Mesenchymal stem cell (in vitro differentiated cells and primary cell): ENCODE results near the gene AFF1.
A peak's percentile ranks its signal among the peaks of the same experiment; 100 is the strongest.
"Not testable (repeated sequence)": the region's sequence is repeated elsewhere in the genome, so short reads cannot be mapped to it uniquely, and the experiment has no call there.

ENCODE experiments used
- DNase-seq: peaks from one replicate; pipeline ENCODE4 v3.0.0-alpha.2; 2013
- H2AFZ ChIP-seq: one replicate; pipeline ENCODE4 v1.6.1; 2013; ENCODE audit warnings: low read depth, mild to moderate bottlenecking, control low read depth, inconsistent platforms, low read length, moderate library complexity
- H2AK5ac ChIP-seq: 2 replicates; pipeline ENCODE4 v1.6.1; 2013; ENCODE audit warnings: low read length, moderate library complexity, mild to moderate bottlenecking, inconsistent platforms; ENCODE audit not compliant: severe bottlenecking
- H2BK120ac ChIP-seq: one replicate; pipeline ENCODE4 v1.6.1; 2013; ENCODE audit warnings: low read depth, mild to moderate bottlenecking, inconsistent platforms, low read length, moderate library complexity
- H2BK12ac ChIP-seq, 2 experiments: one replicate each; pipeline ENCODE4 v1.6.1; 2013; ENCODE audit warnings: inconsistent platforms in 2 of 2, low read length in 2 of 2, mild to moderate bottlenecking in 2 of 2, moderate library complexity in 2 of 2, control low read depth in 1 of 2
- H2BK15ac ChIP-seq: one replicate; pipeline ENCODE4 v1.6.1; 2013; ENCODE audit warnings: mild to moderate bottlenecking, low read depth, inconsistent platforms; ENCODE audit not compliant: poor library complexity, severe bottlenecking
- H2BK5ac ChIP-seq: 2 replicates; pipeline ENCODE4 v1.6.1; 2013; ENCODE audit warnings: low read depth, mild to moderate bottlenecking, low read length, control low read depth, inconsistent platforms; ENCODE audit not compliant: poor library complexity, severe bottlenecking
- H3K14ac ChIP-seq, 2 experiments: one replicate each; pipeline ENCODE4 v1.6.1; 2013; ENCODE audit warnings: inconsistent platforms in 2 of 2, low read length in 2 of 2, control low read depth in 1 of 2, mild to moderate bottlenecking in 1 of 2, moderate library complexity in 1 of 2
- H3K18ac ChIP-seq, 2 experiments: one replicate each; pipeline ENCODE4 v1.6.1; 2013; ENCODE audit warnings: inconsistent platforms in 2 of 2, low read length in 2 of 2, control low read depth in 1 of 2, low read depth in 1 of 2, mild to moderate bottlenecking in 1 of 2
- H3K23ac ChIP-seq, 2 experiments: one replicate each; pipeline ENCODE4 v1.6.1; 2013; ENCODE audit warnings: inconsistent platforms in 2 of 2, low read length in 2 of 2, mild to moderate bottlenecking in 2 of 2, moderate library complexity in 2 of 2, control low read depth in 1 of 2
- H3K27ac ChIP-seq: 2 replicates; pipeline ENCODE4 v1.5.1; 2013; ENCODE audit warnings: mild to moderate bottlenecking, moderate library complexity, low read length, control low read depth, inconsistent platforms; ENCODE audit not compliant: poor library complexity, severe bottlenecking
- H3K27me3 ChIP-seq, 2 experiments: 2 replicates each; pipeline versions ENCODE4 v1.6.1 to v1.7.0; 2013; ENCODE audit warnings: low read length in 2 of 2, mild to moderate bottlenecking in 2 of 2, moderate library complexity in 2 of 2, control low read depth in 1 of 2, inconsistent platforms in 1 of 2; ENCODE audit not compliant: control insufficient read depth in 1 of 2, insufficient read depth in 1 of 2
- H3K36me3 ChIP-seq, 2 experiments: 2 replicates each; pipeline versions ENCODE4 v1.6.1 to v1.7.0; 2013; ENCODE audit warnings: low read length in 2 of 2, control low read depth in 1 of 2, inconsistent platforms in 1 of 2, low read depth in 1 of 2, mild to moderate bottlenecking in 1 of 2; ENCODE audit not compliant: insufficient read depth in 2 of 2, control insufficient read depth in 1 of 2
- H3K4ac ChIP-seq, 2 experiments: one replicate each; pipeline ENCODE4 v1.6.1; 2013; ENCODE audit warnings: inconsistent platforms in 2 of 2, low read length in 2 of 2, mild to moderate bottlenecking in 2 of 2, moderate library complexity in 2 of 2, control low read depth in 1 of 2, low read depth in 1 of 2
- H3K4me1 ChIP-seq: 2 replicates; pipeline ENCODE4 v1.6.1; 2013; ENCODE audit warnings: low read depth, low read length, control low read depth; ENCODE audit not compliant: control insufficient read depth, insufficient read depth
- H3K4me2 ChIP-seq: 2 replicates; pipeline ENCODE4 v1.6.1; 2013; ENCODE audit warnings: low read length, mild to moderate bottlenecking, inconsistent platforms; ENCODE audit not compliant: poor library complexity, severe bottlenecking
- H3K4me3 ChIP-seq, 2 experiments: 2 replicates each; pipeline versions ENCODE4 v1.5.1 to v1.7.0; 2013; ENCODE audit warnings: low read length in 2 of 2, mild to moderate bottlenecking in 2 of 2, control low read depth in 1 of 2, low read depth in 1 of 2; ENCODE audit not compliant: insufficient read depth in 1 of 2
- H3K79me1 ChIP-seq: replicated peaks from 2 replicates; pipeline ENCODE4 v1.6.1; 2013; ENCODE audit warnings: mild to moderate bottlenecking, control low read depth, low read length, inconsistent platforms; ENCODE audit not compliant: poor library complexity, severe bottlenecking
- H3K9ac ChIP-seq: 2 replicates; pipeline ENCODE4 v1.7.0; 2013; ENCODE audit warnings: mild to moderate bottlenecking, low read length, moderate library complexity
- H3K9me3 ChIP-seq: 2 replicates; pipeline ENCODE4 v1.7.0; 2013; ENCODE audit warnings: mild to moderate bottlenecking, low read length; ENCODE audit not compliant: control insufficient read depth
- H4K8ac ChIP-seq: one replicate; pipeline ENCODE4 v1.6.1; 2013; ENCODE audit warnings: inconsistent platforms, mild to moderate bottlenecking, low read length, moderate library complexity
- H4K91ac ChIP-seq: one replicate; pipeline ENCODE4 v1.6.1; 2013; ENCODE audit warnings: mild to moderate bottlenecking, low read length, inconsistent platforms
- WGBS: methylation state at CpG from one replicate; pipeline ENCODE4 v1.1.7; 2013; ENCODE audit warnings: mixed read lengths; 5-methylcytosine and 5-hydroxymethylcytosine counted together

The AFF1 gene

DNA sequence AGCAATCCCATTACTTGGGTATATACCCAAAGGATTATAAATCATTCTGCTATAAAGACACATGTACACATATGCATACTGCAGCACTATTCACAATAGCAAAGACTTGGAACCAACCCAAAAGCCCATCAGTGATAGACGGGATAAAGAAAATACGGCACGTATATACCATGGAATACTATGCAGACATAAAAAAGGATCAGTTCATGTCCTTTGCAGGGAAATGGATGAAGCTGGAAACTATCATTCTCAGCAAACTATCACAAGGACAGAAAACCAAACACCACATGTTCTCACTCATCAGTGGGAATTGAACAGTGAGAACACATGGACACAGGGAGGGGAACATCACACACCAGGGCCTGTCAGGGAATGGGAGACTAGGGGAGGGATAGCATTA is 54.8 kb downstream of the AFF1 start:
- not testable (repeated sequence) for H3K4me3 ChIP-seq, H3K79me1 ChIP-seq, H3K9ac ChIP-seq, H4K91ac ChIP-seq, DNase-seq, H3K27me3 ChIP-seq, H3K4me2 ChIP-seq, H3K18ac ChIP-seq, H3K23ac ChIP-seq, H2AK5ac ChIP-seq, H3K36me3 ChIP-seq, H3K4ac ChIP-seq, H3K27ac ChIP-seq, H2BK5ac ChIP-seq, H2BK120ac ChIP-seq, H2BK15ac ChIP-seq, H3K14ac ChIP-seq, H3K9me3 ChIP-seq, H3K4me1 ChIP-seq, H2AFZ ChIP-seq, H2BK12ac ChIP-seq, H4K8ac ChIP-seq
- 100% methylated on average over 3 of the region's 3 CpGs for WGBS

DNA sequence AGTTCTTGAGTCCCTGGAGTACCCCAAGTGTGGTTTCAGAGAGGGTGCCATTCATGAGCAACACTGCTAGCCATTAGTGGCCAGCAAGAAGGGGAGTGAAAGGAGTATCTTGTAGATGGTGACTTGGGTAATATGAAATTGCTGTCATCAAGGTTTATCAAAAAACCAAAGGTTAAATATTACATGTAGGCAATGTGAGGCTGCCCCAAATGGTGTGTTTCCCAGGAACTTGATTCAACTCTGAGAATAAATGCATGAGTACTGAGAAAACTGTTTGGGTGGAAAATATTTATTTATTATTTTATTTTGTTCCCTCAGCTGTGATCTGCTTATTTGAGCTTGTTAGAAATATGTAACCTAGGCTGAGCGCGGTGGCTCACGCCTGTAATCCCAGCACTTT is 55.7 kb downstream of the AFF1 start:
- no peak overlapping the region for H4K91ac ChIP-seq
- H3K23ac ChIP-seq = no peak overlapping the region
- no peak overlapping the region for H2BK15ac ChIP-seq
- H2BK5ac ChIP-seq = no peak overlapping the region
- no peak for DNase-seq
- H4K8ac ChIP-seq = no peak overlapping the region
- H2BK12ac ChIP-seq = no peak overlapping the region
- H3K9me3 ChIP-seq = no peaks in the 10 kb centered on the region
- H3K4me3 ChIP-seq = no peak overlapping the region
- H3K27me3 ChIP-seq = no peaks in the 10 kb centered on the region
- H3K4ac ChIP-seq = no peak overlapping the region
- H3K79me1 ChIP-seq = peaks cover 9% of the 10 kb centered on the region
- no peak overlapping the region for H3K14ac ChIP-seq
- no peak overlapping the region for H2AFZ ChIP-seq
- H3K36me3 ChIP-seq = no peaks in the 10 kb centered on the region
- H2AK5ac ChIP-seq = no peak overlapping the region
- no peak overlapping the region for H2BK120ac ChIP-seq
- no peak overlapping the region for H3K18ac ChIP-seq
- H3K4me2 ChIP-seq = no peak overlapping the region
- no peak overlapping the region for H3K27ac ChIP-seq
- WGBS = 99% methylated on average over 3 of the region's 3 CpGs
- no peaks in the 10 kb centered on the region for H3K4me1 ChIP-seq
- no peak overlapping the region for H3K9ac ChIP-seq

DNA sequence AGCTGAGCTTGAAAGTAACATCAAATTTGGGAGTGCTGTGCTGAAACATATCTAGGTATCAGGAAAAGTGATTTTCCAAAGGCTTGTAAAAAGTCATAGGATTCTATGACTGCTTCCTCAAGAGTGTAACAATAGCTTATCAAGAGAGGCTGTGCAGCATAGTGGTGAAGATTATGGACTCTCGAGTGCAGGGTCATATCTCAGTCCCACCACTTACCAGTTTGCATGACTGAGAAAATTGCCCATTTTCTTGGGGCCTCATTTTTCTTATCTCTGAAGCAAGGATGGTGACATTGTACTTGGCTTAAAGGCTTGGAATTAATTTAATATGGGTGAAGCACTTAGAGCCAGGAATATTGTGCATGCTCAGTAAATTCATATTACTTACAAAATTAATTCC is 57.2 kb downstream of the AFF1 start:
- Histone ChIP-seq H3K79me1 (peaks cover 9% of the 10 kb centered on the region), H2BK120ac (no peak overlapping the region), H4K8ac (no peak overlapping the region), H3K23ac (no peak overlapping the region), H2AK5ac (no peak overlapping the region), H2AFZ (no peak overlapping the region), H2BK15ac (no peak overlapping the region), H3K4me1 (no peaks in the 10 kb centered on the region), H4K91ac (no peak overlapping the region), H3K27ac (no peak overlapping the region), H3K14ac (no peak overlapping the region), H3K4ac (no peak overlapping the region), H3K27me3 (no peaks in the 10 kb centered on the region), H2BK5ac (no peak overlapping the region), H3K36me3 (no peaks in the 10 kb centered on the region), H3K9ac (no peak overlapping the region), H3K4me3 (no peak overlapping the region), H2BK12ac (no peak overlapping the region), H3K9me3 (no peaks in the 10 kb centered on the region), H3K4me2 (no peak overlapping the region), H3K18ac (no peak overlapping the region)
- WGBS = 100% methylated on average over 1 of the region's 1 CpG
- DNase-seq = no peak

DNA sequence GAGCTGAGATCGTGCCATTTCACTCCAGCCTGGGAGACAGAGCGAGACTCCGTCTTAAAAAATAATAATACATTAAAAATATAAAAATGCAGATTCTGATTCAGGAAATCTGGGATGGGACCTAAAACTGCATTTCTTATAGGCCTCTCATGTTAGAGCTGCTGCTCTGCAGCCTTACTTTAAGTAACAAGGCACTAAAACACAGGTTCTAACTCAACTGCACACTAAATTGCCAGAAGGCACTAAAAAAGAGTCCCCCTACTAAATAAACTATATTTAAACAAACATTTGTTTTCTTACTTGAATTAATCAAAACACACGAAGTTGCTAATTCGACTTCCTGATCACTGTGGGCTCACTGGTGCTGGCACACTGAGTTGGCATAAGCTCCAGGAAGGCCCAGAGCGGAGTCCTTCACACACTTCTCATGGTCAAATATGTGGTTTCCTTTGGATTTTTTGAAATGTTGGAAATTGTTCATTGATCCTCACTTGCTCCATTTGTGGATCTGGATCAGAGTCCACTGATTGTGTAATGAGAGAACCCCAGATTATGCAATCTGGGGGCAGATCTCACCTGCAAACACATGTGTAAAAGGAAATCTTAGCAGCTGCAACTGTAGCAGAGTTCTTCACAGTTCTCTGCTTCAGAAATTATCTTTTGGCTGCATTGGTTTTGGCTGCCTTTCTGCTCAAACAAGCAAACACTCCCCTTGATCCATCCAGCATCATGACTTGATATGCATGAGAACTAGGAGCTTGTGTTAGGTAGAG is 59.3 kb downstream of the AFF1 start:
- H2BK120ac ChIP-seq = peak overlapping the region; percentile 19
- no peaks in the 10 kb centered on the region for H3K9me3 ChIP-seq
- H2BK12ac ChIP-seq = no peak overlapping the region
- H2BK15ac ChIP-seq = no peak overlapping the region
- no peak overlapping the region for H3K4ac ChIP-seq
- no peak overlapping the region for H3K23ac ChIP-seq
- no peaks in the 10 kb centered on the region for H3K27me3 ChIP-seq
- no peak overlapping the region for H2BK5ac ChIP-seq
- no peak overlapping the region for H3K27ac ChIP-seq
- H4K91ac ChIP-seq = no peak overlapping the region
- no peak overlapping the region for H3K4me3 ChIP-seq
- no peaks in the 10 kb centered on the region for H3K36me3 ChIP-seq
- H3K4me2 ChIP-seq = no peak overlapping the region
- H3K9ac ChIP-seq = no peak overlapping the region
- peaks cover 11% of the 10 kb centered on the region for H3K79me1 ChIP-seq
- no peak overlapping the region for H4K8ac ChIP-seq
- WGBS = 100% methylated on average over 3 of the region's 6 CpGs
- DNase-seq = no peak
- no peaks in the 10 kb centered on the region for H3K4me1 ChIP-seq
- no peak overlapping the region for H3K18ac ChIP-seq
- H3K14ac ChIP-seq = no peak overlapping the region
- H2AK5ac ChIP-seq = no peak overlapping the region
- H2AFZ ChIP-seq = no peak overlapping the region
